GM21360 (cell line): ENCODE measurements around the gene IL15RA.
"Not testable (repeated sequence)": the region's sequence is repeated elsewhere in the genome, so short reads cannot be mapped to it uniquely, and the experiment has no call there.

Source experiments
- ATAC-seq: cut with Tn5 transposase; IDR thresholded peaks from one replicate; pipeline ENCODE4 v1.9.1; 2021; ENCODE audit warnings: mild to moderate bottlenecking, moderate library complexity; ENCODE audit not compliant: unreplicated experiment

The IL15RA gene

DNA sequence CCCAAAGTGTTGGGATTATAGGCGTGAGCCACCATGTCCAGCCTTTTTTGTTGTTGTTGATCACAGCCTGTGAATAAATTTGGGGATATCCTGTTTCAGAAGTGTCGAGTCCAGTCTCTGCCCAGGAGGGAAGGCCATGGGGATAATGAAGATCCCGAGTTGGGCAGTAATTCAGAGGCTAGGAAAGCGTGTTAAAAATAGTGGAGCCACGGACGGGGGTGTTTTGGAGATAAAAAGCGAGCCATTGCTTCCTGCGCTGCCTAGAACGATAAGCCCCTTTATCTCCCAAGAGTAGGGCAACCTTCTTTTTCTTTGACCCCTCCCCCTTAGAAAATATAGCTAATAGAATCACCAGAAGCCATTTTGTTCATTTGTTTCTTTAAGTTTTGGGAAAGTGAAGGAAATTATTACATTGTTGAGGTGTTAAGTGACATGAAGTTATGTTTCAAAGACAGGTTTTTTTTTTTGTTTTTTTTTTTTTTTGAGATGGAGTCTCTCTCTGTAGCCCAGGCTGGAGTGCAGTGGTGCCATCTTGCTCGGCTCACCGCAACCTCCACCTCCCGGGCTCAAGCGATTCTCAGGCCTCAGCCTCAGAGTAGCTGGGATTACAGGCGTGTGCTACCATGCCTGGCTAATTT, 43.3 kb downstream of the IL15RA start:
- no peak for ATAC-seq

DNA sequence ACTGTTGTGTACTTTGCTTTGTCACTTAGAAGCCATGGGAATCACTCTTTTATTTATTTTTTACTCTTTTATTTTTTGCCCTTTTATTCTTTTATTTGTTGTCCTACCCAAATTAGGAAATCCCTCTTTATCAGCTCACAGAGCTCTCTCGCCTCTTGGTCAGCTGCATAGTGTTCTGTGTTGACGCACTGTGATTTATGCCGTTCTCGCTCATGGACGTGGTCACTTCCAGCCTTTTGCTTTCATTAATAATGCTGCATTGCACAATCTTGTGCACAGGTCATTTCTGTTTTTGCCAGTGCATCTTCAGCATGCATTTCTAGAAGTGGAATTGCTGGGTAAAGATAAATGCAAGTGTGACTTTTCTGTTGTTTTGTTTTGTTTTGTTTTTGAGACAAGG, 45.0 kb downstream of the IL15RA start:
- ATAC-seq, result no peak

DNA sequence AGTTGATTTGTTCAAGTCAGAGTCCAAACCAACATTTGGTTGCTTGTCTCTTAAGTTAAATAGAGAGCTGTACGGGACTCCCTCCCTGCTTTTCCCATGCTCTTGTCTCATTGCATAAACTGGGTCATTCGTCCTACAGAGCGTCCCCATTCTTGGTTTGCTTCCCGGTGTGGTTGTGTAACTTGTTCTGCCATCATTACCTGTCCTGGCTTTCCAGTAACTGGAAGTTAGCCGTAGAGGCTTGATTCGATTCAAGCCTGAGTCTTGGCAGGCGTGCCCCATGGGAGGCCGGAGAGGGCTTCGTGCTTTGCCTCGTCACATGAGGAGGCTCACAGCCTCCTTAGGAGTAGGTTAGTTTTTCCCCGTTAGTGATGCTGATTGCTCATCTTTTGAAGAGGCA, 47.1 kb downstream of the IL15RA start:
- no peak for ATAC-seq

DNA sequence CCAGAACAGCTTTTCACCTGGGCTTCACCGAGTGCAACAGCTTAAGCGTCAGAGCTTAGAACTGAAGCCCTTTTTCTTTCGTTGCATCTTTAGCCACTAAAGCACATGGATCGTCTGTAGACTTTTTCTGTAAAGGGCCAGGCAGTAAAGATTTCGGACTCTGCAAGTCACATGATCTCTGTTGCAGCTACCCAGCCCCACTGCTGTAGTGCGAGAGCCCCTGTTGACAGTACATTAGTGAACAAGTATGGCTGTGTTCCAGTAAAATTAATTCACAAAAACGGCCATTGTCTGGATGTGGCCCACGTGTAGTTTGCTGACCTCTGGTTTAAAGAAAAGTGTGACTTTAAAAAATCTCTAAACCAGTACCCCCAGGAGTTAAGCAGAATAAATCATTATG, 47.9 kb downstream of the IL15RA start:
- ATAC-seq, result no peak

DNA sequence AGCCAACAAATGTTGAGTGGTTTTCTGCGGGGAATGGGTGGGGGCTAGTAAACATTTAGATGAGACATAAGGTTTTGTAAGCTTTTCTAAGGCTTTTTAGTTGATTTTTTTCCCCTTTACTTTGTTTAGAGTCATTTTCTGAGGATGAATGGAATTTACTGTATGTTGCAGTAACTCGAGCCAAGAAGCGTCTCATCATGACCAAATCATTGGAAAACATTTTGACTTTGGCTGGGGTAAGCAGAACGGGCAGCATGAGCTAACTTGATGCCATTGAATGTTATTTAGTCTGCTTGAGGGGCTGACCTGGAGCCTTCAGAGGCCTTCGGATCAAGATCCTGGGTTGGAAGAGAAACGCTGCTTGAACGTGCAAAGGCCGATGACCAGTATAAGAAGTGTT, 50.0 kb downstream of the IL15RA start:
- no peak for ATAC-seq

DNA sequence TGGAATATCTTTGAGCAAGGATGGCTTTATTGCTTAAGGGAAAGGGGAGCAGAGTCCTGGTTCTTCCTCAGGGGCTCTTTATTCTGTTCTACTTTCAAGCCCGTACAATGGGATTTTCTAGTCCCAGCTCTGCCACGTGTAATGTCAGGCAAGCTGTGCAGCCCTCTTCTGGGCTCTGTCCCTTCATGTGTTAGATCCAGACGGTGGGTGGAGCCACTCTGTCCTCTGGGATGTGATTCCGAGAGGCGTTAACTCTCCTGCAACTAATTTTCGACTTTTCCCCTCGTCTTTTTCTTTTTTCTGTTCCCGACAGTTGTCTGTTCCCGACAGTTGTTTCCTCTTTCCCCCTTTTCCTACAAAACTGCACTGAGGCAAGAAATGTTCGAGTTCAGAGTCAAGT, 52.5 kb downstream of the IL15RA start:
- ATAC-seq, result no peak

DNA sequence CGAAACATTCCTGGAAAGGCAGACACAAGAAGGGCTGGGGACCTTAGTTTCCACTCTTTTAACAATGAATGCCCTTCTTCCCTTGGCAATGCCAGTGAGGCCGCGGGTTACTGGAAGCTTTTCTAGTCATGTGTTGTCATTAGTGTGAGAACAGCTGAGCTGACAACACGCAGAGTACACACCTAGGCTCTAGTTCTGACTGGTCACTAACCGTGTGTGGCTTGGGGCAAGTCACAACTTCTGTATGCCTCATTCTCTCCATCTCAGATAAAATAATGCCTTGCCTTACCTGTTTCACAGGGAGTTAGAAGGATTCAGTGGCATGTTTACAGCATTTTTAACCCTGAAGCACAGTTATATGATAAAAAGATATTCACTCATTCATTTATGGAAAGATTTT, 55.6 kb downstream of the IL15RA start:
- no peak for ATAC-seq

DNA sequence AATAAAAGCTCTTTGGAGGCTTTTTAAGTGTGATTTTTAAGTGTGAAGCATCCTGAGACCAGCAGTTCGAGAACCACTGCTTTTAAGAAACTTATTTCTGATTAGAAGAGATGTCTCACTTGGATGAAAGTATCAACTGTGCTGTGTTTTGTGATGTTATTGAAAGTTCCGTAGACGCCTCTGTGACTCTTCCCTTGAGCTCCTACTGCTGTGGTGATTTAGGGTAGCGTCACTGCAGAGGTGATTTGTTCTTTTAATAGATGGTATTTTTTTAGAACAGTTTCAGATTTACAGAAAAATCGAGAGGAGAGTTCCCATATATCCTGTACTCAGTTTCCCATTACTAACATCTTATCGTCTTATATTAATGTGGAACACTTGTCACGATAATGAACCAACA, 57.8 kb downstream of the IL15RA start:
- no peak for ATAC-seq

DNA sequence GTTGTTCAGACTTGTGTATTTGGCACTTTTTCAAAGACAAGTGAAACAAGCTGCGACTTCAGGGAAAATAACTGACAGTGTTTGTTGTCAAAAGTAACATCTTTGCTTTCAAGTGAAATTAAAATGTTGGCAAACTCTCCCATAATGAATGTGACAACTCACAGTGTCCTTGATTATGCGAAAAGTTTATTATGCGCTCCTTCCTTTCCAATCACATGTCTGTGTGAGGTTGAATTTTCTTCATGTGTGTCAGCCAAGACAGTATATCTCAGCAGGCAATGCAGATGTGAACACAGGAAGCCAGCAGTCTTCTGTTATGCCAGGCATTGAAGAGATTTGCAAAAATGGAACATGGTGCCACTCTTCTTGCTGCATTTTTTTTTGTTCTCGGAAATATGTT, 58.6 kb downstream of the IL15RA start:
- no peak for ATAC-seq

DNA sequence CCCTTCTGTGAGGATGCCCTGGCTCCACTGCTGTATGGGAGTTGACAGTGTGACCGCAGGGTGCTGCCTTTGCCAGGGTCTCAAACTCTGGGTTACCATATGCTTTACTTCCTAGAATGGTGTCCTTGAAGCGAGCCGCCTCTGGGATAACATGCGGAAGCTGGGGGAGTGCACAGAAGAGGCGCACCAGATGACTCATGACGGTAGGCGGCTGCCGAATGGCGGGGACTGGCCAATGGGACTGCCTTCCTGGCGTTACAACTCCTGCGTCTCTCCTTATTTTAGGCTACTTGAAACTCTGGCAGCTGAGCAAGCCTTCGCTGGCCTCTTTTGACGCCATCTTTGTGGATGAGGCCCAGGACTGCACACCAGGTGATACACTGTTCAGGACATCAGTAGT, 60.0 kb downstream of the IL15RA start:
- no peak for ATAC-seq

DNA sequence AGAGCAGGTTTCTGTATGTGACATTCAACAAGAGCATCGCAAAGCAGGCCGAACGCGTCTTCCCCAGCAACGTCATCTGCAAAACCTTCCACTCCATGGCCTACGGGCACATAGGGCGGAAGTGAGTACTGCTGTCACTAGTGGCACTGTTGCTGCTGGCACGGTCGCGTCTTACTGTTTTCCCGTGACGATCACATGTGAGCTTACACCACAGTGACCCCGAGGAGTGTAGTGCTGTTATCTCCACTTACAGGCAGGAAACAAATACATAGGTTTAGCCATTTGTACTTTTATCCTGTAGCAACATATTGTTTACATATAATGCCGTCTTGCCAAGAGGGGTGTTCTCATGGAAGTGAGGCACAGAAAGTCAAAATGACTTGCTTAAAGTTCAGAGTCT, 61.9 kb downstream of the IL15RA start:
- no peak for ATAC-seq

DNA sequence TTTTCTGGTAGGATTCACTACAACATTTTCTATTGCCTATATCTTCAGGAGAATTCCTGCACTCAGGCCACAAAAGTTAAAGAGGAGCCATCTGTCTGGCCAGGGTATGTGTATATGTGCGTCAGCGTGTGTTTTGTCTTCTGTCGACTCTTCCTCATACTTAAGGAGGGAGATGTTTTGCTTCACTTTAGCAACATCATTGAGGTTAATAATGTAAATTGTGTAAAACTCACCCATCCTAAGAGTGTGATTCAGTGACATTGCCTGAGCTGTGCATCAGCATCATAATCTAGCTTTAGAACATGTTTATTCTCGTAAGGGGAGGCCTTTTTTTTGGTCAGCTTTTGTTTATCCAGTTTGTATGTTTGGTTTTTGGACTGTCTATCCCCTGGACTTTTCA, 63.6 kb downstream of the IL15RA start:
- no peak for ATAC-seq

DNA sequence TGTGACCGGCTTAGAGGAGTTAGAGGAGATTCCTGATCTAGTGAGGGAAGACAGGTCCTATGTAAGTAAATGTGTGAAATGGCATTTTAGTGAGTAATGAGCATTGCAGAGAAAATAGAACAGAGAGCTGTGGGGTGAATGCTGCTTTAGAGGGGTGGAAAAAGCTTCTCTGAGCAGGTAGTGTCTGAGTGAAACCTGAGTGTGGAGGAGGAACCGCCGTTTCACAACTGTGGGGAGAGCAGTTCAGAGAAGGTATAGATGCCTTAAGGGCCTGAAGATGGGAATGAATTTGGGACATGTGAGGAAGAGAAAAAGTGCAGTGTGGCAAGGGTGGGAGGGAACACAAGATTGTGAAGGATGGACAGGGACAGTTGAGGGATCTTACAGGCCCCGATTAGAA, 65.7 kb downstream of the IL15RA start:
- ATAC-seq, result no peak

DNA sequence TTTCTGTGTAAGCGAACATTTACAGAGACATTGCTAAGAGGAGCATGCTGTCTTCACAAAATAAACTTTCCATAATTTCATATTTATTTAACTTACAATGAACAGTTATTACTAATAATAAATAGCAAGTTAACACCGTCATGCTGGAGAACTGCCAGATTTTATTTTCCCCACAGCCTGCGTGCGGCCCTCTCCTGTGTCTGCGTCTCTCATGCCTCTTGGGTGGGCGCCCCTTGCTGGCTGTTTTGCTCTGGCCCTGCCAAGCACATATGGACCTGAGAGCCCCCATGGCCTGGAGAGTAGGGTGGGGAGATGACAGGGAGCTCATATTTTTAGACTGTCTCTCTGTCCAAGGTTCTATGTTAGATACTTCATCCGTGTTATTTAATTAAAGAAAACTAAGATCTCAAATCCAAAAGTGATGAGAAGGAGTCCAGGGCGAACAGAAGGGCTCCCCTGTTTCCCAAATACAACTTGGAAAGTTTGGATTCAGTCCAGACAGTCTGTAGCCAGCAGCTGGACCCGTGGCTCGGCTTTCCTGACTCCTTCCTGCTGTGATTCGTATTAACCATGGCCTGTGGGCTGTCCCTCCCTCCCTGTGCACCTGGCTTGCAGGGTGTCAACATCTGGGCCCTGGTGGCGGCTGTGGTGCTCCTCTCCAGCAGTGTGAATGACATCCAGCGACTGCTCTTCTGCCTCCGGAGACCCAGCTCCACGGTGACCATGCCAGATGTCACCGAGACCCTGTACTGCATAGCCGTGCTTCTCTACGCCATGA, 66.8 kb downstream of the IL15RA start:
- no peak for ATAC-seq

DNA sequence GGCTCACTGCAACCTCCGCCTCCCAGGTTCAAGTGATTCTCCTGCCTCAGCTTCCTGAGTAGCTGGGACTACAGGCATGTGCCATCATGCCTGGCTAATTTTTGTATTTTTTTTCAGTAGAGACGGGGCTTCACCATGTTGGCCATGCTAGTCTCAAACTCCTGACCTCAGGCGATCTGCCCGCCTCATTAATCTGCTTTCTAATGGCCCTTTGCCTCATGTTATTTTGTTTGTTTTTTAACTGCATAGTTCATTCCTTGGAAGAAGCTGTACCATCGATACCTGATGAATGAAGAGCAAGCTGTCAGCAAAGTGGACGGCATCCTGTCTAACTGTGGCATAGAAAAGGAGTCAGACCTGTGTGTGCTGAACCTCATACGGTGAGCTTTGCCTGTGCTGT, 68.7 kb downstream of the IL15RA start:
- not testable (repeated sequence) for ATAC-seq

DNA sequence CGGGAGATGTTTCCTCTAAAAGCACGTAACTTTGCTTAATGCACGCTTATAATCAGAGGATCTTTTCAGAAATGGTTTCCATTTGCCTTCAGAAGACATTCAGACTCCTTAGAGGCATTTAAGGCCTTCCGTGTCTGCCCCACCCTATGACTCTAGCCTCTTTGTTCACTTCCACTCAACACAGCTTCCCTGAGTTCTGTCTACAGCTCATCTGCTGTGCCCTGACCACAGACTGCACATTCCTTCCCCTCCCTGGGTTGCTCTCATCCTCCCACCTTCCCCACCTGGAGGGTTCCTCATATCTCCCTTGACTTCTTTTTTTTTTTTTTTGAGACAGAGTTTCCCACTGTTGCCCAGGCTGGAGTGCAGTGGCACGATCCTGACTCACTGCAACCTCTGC, 70.7 kb downstream of the IL15RA start:
- ATAC-seq, result no peak

DNA sequence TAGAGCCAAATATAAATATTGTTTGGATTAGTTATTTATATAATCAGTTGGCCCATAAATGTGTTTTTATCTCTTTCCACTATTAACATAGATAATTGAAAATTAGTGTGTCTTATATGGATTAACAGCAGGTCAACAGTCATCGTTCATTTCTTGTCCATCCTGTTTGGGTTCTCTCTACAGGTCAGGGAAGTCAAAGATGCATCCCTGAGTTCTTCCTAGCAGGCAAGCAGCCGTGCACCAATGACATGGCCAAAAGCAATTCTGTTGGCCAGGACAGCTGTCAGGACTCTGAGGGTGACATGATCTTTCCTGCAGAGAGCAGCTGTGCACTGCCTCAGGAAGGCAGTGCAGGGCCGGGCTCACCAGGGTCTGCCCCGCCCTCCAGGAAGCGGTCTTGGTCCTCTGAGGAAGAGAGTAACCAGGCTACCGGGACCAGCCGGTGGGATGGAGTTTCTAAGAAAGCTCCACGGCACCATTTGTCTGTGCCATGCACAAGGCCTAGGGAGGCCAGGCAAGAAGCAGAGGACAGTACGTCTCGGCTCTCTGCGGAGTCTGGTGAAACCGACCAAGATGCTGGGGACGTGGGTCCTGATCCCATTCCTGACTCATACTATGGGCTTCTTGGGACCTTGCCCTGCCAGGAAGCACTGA, 71.4 kb downstream of the IL15RA start:
- ATAC-seq, result no peak

DNA sequence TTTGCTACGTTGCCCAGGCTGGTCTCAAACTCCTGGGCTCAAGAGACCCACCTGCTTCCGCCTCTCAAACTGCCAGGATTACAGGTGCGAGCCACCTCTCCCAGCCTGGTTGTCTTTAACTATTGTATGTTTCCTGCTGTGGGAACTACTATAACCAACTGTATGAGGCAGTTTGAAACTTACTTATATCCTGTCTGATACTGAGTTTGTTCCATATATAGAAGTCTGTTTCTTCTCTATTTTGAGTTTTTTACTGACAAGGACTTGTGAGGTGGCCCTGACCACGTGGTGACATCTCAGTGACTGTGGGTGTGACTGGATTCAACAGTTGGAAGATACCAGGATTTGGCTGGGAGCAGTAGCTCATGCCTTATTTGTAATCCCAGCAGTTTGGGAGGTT, 73.1 kb downstream of the IL15RA start:
- ATAC-seq, result peak; percentile 87

DNA sequence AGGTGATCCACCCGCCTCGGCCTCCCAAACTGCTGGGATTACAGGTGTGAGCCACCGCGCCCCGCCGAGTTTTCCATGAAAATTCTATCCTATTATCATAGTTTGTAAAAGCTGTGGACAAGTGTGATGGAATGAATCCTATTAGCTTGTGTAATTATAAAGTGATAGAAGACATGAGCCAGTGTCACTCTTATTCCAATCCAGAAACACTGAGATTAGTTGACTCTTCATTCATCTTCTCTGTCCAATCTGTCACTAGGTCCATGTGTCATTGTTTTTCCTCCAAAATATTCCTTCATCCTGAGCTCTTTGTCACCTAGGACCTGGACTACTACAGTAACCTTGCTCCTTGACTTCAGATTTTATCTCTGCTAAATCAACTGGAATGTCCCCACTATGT, 73.8 kb downstream of the IL15RA start:
- ATAC-seq, result no peak

DNA sequence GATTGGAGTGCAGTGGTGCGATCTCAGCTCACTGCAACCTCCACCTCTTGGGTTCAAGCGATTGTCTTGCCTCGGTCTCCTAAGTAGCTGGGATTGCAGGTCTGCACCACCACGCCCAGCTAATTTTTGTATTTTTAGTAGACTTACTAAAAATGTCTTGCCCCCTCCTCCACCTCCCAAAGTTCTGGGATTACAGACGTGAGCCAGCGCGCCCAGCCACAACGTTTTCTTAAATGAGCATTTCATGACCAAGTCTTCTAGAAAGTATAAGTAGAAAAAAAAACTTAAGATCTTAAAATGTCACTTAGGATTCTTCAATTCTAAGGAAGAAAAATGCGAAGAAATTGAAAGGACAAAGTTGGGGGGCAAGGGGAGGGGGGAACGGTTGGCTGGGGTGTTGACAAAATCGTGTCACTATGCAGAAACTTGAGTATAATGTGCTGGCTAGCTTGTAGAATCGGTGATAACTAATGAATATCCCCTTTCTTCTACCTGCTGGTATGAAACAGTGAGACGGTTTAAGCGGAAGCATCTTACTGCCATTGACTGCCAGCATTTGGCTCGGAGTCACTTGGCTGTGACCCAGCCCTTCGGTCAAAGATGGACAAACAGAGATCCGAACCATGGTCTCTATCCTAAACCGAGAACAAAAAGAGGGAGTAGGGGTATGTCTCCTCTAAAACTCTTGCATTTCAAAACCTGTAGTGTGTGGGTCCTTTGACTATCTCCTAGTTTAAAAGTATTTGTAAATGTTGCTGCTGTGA, 74.7 kb downstream of the IL15RA start:
- ATAC-seq, result no peak
